HepG2 (cell line): ENCODE data around the gene RNASE12. TPM values are rescaled to one million over a fixed set of nuclear protein-coding genes. Genes with fewer than 3 reads are reported as not detected.

Source experiments
- ATF5 ChIP-seq: sonication (generic); formaldehyde crosslinking; IDR thresholded peaks from 2 replicates; pipeline ENCODE4 v1.4.0; 2020; ENCODE audit warnings: mild to moderate bottlenecking, low read depth, missing genetic modification reagents
- CBFB ChIP-seq: sonication (generic); formaldehyde crosslinking; IDR thresholded peaks from 2 replicates; pipeline ENCODE4 v1.4.0; 2020; ENCODE audit warnings: missing genetic modification reagents
- CENPBD1 ChIP-seq: sonication (generic); formaldehyde crosslinking; IDR thresholded peaks from 2 replicates; pipeline ENCODE4 v1.8.0; 2022; ENCODE audit warnings: missing genetic modification reagents, low read depth, mild to moderate bottlenecking, borderline replicate concordance
- CHD4 ChIP-seq: fragments of 200-600 bp; sonication (generic); IDR thresholded peaks from 2 replicates; pipeline ENCODE4 v1.7.0; 2017; ENCODE audit warnings: mild to moderate bottlenecking, low read length, borderline replicate concordance
- ESRRA ChIP-seq: sonication (generic); formaldehyde crosslinking; IDR thresholded peaks from 2 replicates; pipeline ENCODE4 v1.5.1; 2020; ENCODE audit warnings: mild to moderate bottlenecking, low read depth, missing genetic modification reagents
- FIP1L1 ChIP-seq: fragments of 200-400 bp; formaldehyde crosslinking; IDR thresholded peaks from 2 replicates; pipeline ENCODE4 v1.6.1; 2018; ENCODE audit warnings: low read depth, mild to moderate bottlenecking, low read length, moderate library complexity, borderline replicate concordance; ENCODE audit not compliant: insufficient read depth
- HOXA5 ChIP-seq: sonication (generic); formaldehyde crosslinking; IDR thresholded peaks from 2 replicates; pipeline ENCODE4 v1.4.0; 2020; ENCODE audit warnings: missing genetic modification reagents
- JARID2 ChIP-seq: sonication (generic); formaldehyde crosslinking; IDR thresholded peaks from 2 replicates; pipeline ENCODE4 v1.8.1; 2023; ENCODE audit warnings: missing genetic modification reagents, inconsistent platforms; ENCODE audit not compliant: insufficient replicate concordance
- KDM1A ChIP-seq: IDR thresholded peaks from 2 replicates; pipeline ENCODE4 v1.6.1; 2016; ENCODE audit warnings: missing compliant biosample characterization
- KLF16 ChIP-seq, 2 experiments: sonication (generic) in 1 of 2; formaldehyde crosslinking in 1 of 2; IDR thresholded peaks; 2 replicates each; pipeline versions ENCODE4 v1.6.1 to v1.8.0; 2016 to 2023; ENCODE audit warnings: missing genetic modification reagents in 2 of 2, missing compliant biosample characterization in 1 of 2
- MAFK ChIP-seq, 2 experiments: IDR thresholded peaks in 1 of 2; conservative IDR thresholded peaks in 1 of 2; 2 replicates each; pipeline ENCODE4 v1.6.1; 2011; ENCODE audit warnings: improper control_type of control experiment in 2 of 2, low read length in 2 of 2
- MED13 ChIP-seq: sonication (generic); formaldehyde crosslinking; IDR thresholded peaks from 2 replicates; pipeline ENCODE4 v1.5.0; 2020; ENCODE audit warnings: missing genetic modification reagents
- MXD4 ChIP-seq: IDR thresholded peaks from 2 replicates; pipeline ENCODE4 v1.6.1; 2016; ENCODE audit warnings: mild to moderate bottlenecking, missing biosample characterization, missing genetic modification reagents
- NFATC3 ChIP-seq: sonication (generic); formaldehyde crosslinking; IDR thresholded peaks from 2 replicates; pipeline ENCODE4 v1.5.1; 2020; ENCODE audit warnings: mild to moderate bottlenecking, missing genetic modification reagents
- PRDM4 ChIP-seq: sonication (generic); formaldehyde crosslinking; IDR thresholded peaks from 2 replicates; pipeline ENCODE4 v1.9.0; 2021; ENCODE audit warnings: missing genetic modification reagents, borderline replicate concordance
- RFX1 ChIP-seq: fragments of 450-650 bp; IDR thresholded peaks from 2 replicates; pipeline ENCODE4 v1.6.1; 2017
- SIN3A ChIP-seq: IDR thresholded peaks from 2 replicates; pipeline ENCODE4 v1.6.1; 2011; ENCODE audit warnings: low read depth, mild to moderate bottlenecking, control low read depth, low read length, borderline replicate concordance
- SMAD3 ChIP-seq: sonication (generic); formaldehyde crosslinking; IDR thresholded peaks from 2 replicates; pipeline ENCODE4 v1.4.0; 2020; ENCODE audit warnings: missing genetic modification reagents
- SP140L ChIP-seq: sonication (generic); formaldehyde crosslinking; IDR thresholded peaks from 2 replicates; pipeline ENCODE4 v1.4.0; 2020; ENCODE audit warnings: missing genetic modification reagents, borderline replicate concordance
- TBL1XR1 ChIP-seq: fragments of 150-350 bp; IDR thresholded peaks from 2 replicates; pipeline ENCODE4 v1.6.1; 2014; ENCODE audit warnings: borderline replicate concordance, low read length; ENCODE audit not compliant: partially characterized antibody
- TCF7L2 ChIP-seq: IDR thresholded peaks from 2 replicates; pipeline ENCODE4 v1.6.1; 2011; ENCODE audit warnings: mild to moderate bottlenecking, low read depth, low read length, moderate library complexity
- ZFAT ChIP-seq: sonication (generic); formaldehyde crosslinking; conservative IDR thresholded peaks from 2 replicates; pipeline ENCODE4 v1.8.1; 2023; ENCODE audit warnings: missing genetic modification reagents, inconsistent platforms
- ZFP90 ChIP-seq: sonication (generic); formaldehyde crosslinking; IDR thresholded peaks from 2 replicates; pipeline ENCODE4 v1.8.0; 2022; ENCODE audit warnings: missing genetic modification reagents, mild to moderate bottlenecking, inconsistent platforms, borderline replicate concordance
- ZNF234 ChIP-seq: sonication (generic); formaldehyde crosslinking; conservative IDR thresholded peaks from 2 replicates; pipeline ENCODE4 v1.5.1; 2020; ENCODE audit warnings: mild to moderate bottlenecking, missing genetic modification reagents
- ZNF549 ChIP-seq: sonication (generic); formaldehyde crosslinking; IDR thresholded peaks from 2 replicates; pipeline ENCODE4 v1.5.0; 2020; ENCODE audit warnings: missing genetic modification reagents
- ZNF674 ChIP-seq: sonication (generic); formaldehyde crosslinking; IDR thresholded peaks from 2 replicates; pipeline ENCODE4 v1.5.0; 2020; ENCODE audit warnings: low read depth, mild to moderate bottlenecking, missing genetic modification reagents
- ZNF879 ChIP-seq: sonication (generic); formaldehyde crosslinking; IDR thresholded peaks from 2 replicates; pipeline ENCODE4 v1.8.1; 2023; ENCODE audit warnings: missing genetic modification reagents
- ZZZ3 ChIP-seq: sonication (generic); formaldehyde crosslinking; IDR thresholded peaks from 2 replicates; pipeline ENCODE4 v1.4.0; 2020; ENCODE audit warnings: missing genetic modification reagents, mild to moderate bottlenecking, borderline replicate concordance
- polyA plus RNA-seq, 8 experiments: library from polyadenylated mRNA; depleted of rRNA in 3 of 8; stranded (reverse) in 7 of 8; unstranded in 1 of 8; fragments of >200 nt; fragmentation: Illumina TruSeq in 4 of 8; extraction: Trizol in 4 of 8; gene quantifications; 2 replicates each; pipeline versions ENCODE4 v1.2.1 to v1.2.3, GENCODE V29; 2011 to 2016; ENCODE audit warnings: low read depth in 4 of 8, missing spikeins in 1 of 8, mixed read lengths in 1 of 8; ENCODE audit not compliant: insufficient read depth in 1 of 8
- total RNA-seq, 5 experiments: library from RNA; depleted of rRNA; stranded (reverse); fragments of >200 nt; fragmentation: Illumina TruSeq; extraction: Trizol; gene quantifications; 2 replicates each; pipeline ENCODE4 v1.2.3, GENCODE V29; 2016; ENCODE audit warnings: low read depth in 1 of 5

RNASE12 gene
- total and polyA plus RNA-seq, 2 of the 13 experiments (the other 11 are each of a cell fraction or from before 2014, with no cell fraction given) = not detected

- no peak for TF ChIP-seq PRDM4 (CRISPR knock-in tag)
- TF ChIP-seq ZNF234 = no peak
- TF ChIP-seq ESRRA (CRISPR knock-in tag) = no peak; the same call in 1 of the 2 replicates
- TF ChIP-seq ZFP90 (CRISPR knock-in tag) = no peak
- TF ChIP-seq ZNF674 (CRISPR knock-in tag) = 0 out of 2 replicates have a peak, but pooled peaks have one; percentile 19
- peak; percentile 93 for TF ChIP-seq SMAD3 (CRISPR knock-in tag)
- no peak for TF ChIP-seq CENPBD1
- no peak for TF ChIP-seq FIP1L1
- TF ChIP-seq ZZZ3 (CRISPR knock-in tag) = no peak
- no peak; the same call in 1 of the 2 replicates for TF ChIP-seq HOXA5
- no peak for TF ChIP-seq MAFK (conservative IDR thresholded peaks at IDR 0.05 in 1 of 2, IDR thresholded peaks at IDR 0.05 in 1 of 2; ENCODE audit: low read length in 2 of 2)
- TF ChIP-seq ATF5 = no peak
- no peak for TF ChIP-seq SP140L (CRISPR knock-in tag)
- peak; percentile 58; the same call in 1 of the 2 replicates for TF ChIP-seq CBFB
- TF ChIP-seq SIN3A = no peak
- peak in 1 of 2 experiments; percentile 96; a peak in 2 of 4 replicates for TF ChIP-seq KLF16 (CRISPR knock-in tag; IDR thresholded peaks at IDR 0.05)
- TF ChIP-seq RFX1 = no peak
- no peak; the same call in 1 of the 2 replicates for TF ChIP-seq KDM1A
- no peak for TF ChIP-seq MED13 (CRISPR knock-in tag)
- no peak for TF ChIP-seq ZNF879
- TF ChIP-seq TCF7L2 = no peak
- TF ChIP-seq ZNF549 (CRISPR knock-in tag) = no peak
- TF ChIP-seq CHD4 = no peak
- no peak for TF ChIP-seq ZFAT (CRISPR knock-in tag)
- TF ChIP-seq NFATC3 (CRISPR knock-in tag) = no peak
- TF ChIP-seq TBL1XR1 = peak; percentile 21
- no peak for TF ChIP-seq JARID2 (CRISPR knock-in tag)
- peak; percentile 53; the same call in 1 of the 2 replicates for TF ChIP-seq MXD4
These were observed 19.0 kb upstream of the RNASE12 start (continued) for GRCh38 chr14:20610002-20610765.
